DND-41 (cell line): Measurements from ENCODE around the gene PRSS2.

Experiments
- ATAC-seq: fragments of 200-7000 bp; cut with Tn5 transposase; 3 replicates; pipeline ENCODE4 v1.9.1; 2021; ENCODE audit warnings: low read depth; ENCODE audit not compliant: insufficient read depth
- DNase-seq: peaks from one replicate; pipeline ENCODE4 v3.0.0-alpha.2; 2020
- H2AFZ ChIP-seq: 2 replicates; pipeline ENCODE4 v1.6.0; 2012; ENCODE audit warnings: low read depth, low read length
- H3K27ac ChIP-seq: 2 replicates; pipeline ENCODE4 v1.5.1; 2012; ENCODE audit warnings: low read length, inconsistent platforms
- H3K27me3 ChIP-seq: fragments of 200-600 bp; sonication (generic); 2 replicates; pipeline ENCODE4 v1.6.0; 2012; ENCODE audit warnings: low read length, mild to moderate bottlenecking, inconsistent platforms; ENCODE audit not compliant: insufficient read depth, poor library complexity
- H3K36me3 ChIP-seq: 2 replicates; pipeline ENCODE4 v1.5.1; 2012; ENCODE audit warnings: low read length, inconsistent platforms; ENCODE audit not compliant: insufficient read depth
- H3K4me1 ChIP-seq: 2 replicates; pipeline ENCODE4 v1.5.1; 2012; ENCODE audit warnings: mild to moderate bottlenecking, low read length; ENCODE audit not compliant: insufficient read depth
- H3K4me2 ChIP-seq: 2 replicates; pipeline ENCODE4 v1.6.0; 2012; ENCODE audit warnings: mild to moderate bottlenecking, moderate library complexity, low read length, inconsistent platforms; ENCODE audit not compliant: insufficient read depth
- H3K4me3 ChIP-seq, 2 experiments: fragments of 200-600 bp in 1 of 2; shearing (Covaris generic) in 1 of 2; 2 replicates each; pipeline ENCODE4 v1.5.1; 2012 to 2016; ENCODE audit warnings: inconsistent platforms in 2 of 2, low read length in 2 of 2, mild to moderate bottlenecking in 2 of 2, low read depth in 1 of 2, moderate library complexity in 1 of 2
- H3K79me2 ChIP-seq: 2 replicates; pipeline ENCODE4 v1.6.0; 2012; ENCODE audit warnings: low read length, inconsistent platforms; ENCODE audit not compliant: insufficient read depth
- H3K9ac ChIP-seq: 2 replicates; pipeline ENCODE4 v1.6.0; 2012; ENCODE audit warnings: low read depth, mild to moderate bottlenecking, inconsistent platforms, low read length, moderate library complexity
- H3K9me3 ChIP-seq: 2 replicates; pipeline ENCODE4 v1.5.1; 2012; ENCODE audit warnings: low read length, moderate library complexity, mild to moderate bottlenecking, inconsistent platforms; ENCODE audit not compliant: insufficient read depth, severe bottlenecking
- H4K20me1 ChIP-seq: 2 replicates; pipeline ENCODE4 v1.6.0; 2012; ENCODE audit warnings: low read length; ENCODE audit not compliant: insufficient read depth
- EZH2 ChIP-seq: IDR thresholded peaks from 3 replicates; pipeline ENCODE4 v1.6.1; 2012; ENCODE audit warnings: borderline replicate concordance, low read depth, mild to moderate bottlenecking, moderate library complexity, low read length, inconsistent platforms; ENCODE audit not compliant: severe bottlenecking
- TF ChIP-seq, protein P1 (sequence below): IDR thresholded peaks from 2 replicates; pipeline ENCODE4 v1.5.1; 2012; ENCODE audit warnings: borderline replicate concordance, low read length, moderate library complexity, mild to moderate bottlenecking; ENCODE audit not compliant: poor library complexity, severe bottlenecking; ENCODE audit errors: extremely low read depth

The PRSS2 gene

GRCh38 chr7:142770661-142771352, at the start of gene PRSS2:
Gene PRSS2 (plus strand): TSS chr7:142770970. CDS start chr7:142770983, 13 bp downstream.
- Histone ChIP-seq H3K36me3 (no peaks in the 10 kb centered on the region), H3K4me2 (no peak within 1 kb of the TSS), H3K79me2 (no peaks in the 10 kb centered on the region), H3K4me1 (no peaks in the 10 kb centered on the region), H3K27ac (no peak within 1 kb of the TSS), H4K20me1 (no peaks in the 10 kb centered on the region), H2AFZ (no peak within 1 kb of the TSS), H3K4me3 (no peak within 1 kb of the TSS), H3K27me3 (no peaks in the 10 kb centered on the region), H3K9me3 (no peaks in the 10 kb centered on the region), H3K9ac (no peak within 1 kb of the TSS)
- DNase-seq (no peak), ATAC-seq (no peak)
- TF ChIP-seq, protein P1, sequence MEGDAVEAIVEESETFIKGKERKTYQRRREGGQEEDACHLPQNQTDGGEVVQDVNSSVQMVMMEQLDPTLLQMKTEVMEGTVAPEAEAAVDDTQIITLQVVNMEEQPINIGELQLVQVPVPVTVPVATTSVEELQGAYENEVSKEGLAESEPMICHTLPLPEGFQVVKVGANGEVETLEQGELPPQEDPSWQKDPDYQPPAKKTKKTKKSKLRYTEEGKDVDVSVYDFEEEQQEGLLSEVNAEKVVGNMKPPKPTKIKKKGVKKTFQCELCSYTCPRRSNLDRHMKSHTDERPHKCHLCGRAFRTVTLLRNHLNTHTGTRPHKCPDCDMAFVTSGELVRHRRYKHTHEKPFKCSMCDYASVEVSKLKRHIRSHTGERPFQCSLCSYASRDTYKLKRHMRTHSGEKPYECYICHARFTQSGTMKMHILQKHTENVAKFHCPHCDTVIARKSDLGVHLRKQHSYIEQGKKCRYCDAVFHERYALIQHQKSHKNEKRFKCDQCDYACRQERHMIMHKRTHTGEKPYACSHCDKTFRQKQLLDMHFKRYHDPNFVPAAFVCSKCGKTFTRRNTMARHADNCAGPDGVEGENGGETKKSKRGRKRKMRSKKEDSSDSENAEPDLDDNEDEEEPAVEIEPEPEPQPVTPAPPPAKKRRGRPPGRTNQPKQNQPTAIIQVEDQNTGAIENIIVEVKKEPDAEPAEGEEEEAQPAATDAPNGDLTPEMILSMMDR, result no peak
- no peak for TF ChIP-seq EZH2

GRCh38 chr7:142720986-142721385, 49.8 kb upstream of the PRSS2 start:
- H3K9ac ChIP-seq, result no peak overlapping the region

GRCh38 chr7:142722248-142722794, 48.4 kb upstream of the PRSS2 start:
- ATAC-seq (no peak), DNase-seq (no peak)
- Histone ChIP-seq H3K79me2 (no peaks in the 10 kb centered on the region), H4K20me1 (no peaks in the 10 kb centered on the region), H3K4me2 (no peak overlapping the region), H3K4me3 (no peak overlapping the region), H3K36me3 (no peaks in the 10 kb centered on the region), H3K27me3 (no peaks in the 10 kb centered on the region), H3K9ac (no peak overlapping the region), H3K27ac (no peak overlapping the region), H3K4me1 (no peaks in the 10 kb centered on the region), H2AFZ (no peak overlapping the region), H3K9me3 (no peaks in the 10 kb centered on the region)
- TF ChIP-seq, protein P1, result no peak
- TF ChIP-seq EZH2, result no peak

More at GRCh38 chr7:142720986-142721385, 49.8 kb upstream of the PRSS2 start:
- Histone ChIP-seq H3K4me1 (no peaks in the 10 kb centered on the region), H3K4me2 (no peak overlapping the region), H4K20me1 (no peaks in the 10 kb centered on the region), H3K9me3 (no peaks in the 10 kb centered on the region), H3K4me3 (no peak overlapping the region), H3K79me2 (no peaks in the 10 kb centered on the region), H3K36me3 (no peaks in the 10 kb centered on the region), H3K27me3 (no peaks in the 10 kb centered on the region), H2AFZ (no peak overlapping the region), H3K27ac (no peak overlapping the region)
- TF ChIP-seq, protein P1, result no peak
- no peak for TF ChIP-seq EZH2
- ATAC-seq, result no peak
- DNase-seq, result no peak
